ENCODE results near the gene OTUB1. TPM values are rescaled to one million over a fixed set of nuclear protein-coding genes. Genes with fewer than 3 reads are reported as not detected.

OTUB1 gene
- total RNA-seq, 1 experiment from 2014 or later = 56.0 TPM

DNA sequence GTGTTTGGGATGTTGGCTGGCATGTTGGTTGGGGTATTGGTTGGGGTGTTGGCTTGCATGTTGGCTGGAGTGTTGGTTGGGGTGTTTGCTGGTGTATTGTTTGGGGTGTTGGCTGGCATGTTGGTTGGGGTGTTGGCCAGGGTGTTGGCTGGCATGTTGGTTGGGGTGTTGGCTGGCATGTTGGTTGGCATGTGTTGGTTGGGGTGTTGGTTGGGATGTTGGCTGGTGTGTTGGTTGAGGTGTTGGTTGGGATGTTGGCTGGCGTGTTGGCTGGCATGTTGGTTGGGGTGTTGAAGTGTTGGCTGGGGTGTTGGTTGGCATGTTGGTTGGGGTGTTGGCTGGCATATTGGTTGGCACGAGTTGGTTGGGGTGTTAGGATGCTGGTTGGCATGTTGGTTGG lies 24.5 kb downstream of the OTUB1 start:
- ChIA-PET CTCF (interaction anchor here (0.5 to 0.6 kb wide), 2 partner anchors 142 to 556 kb away, joined by 3 to 4 read pairs; no protein-coding TSS in a partner anchor), POLR2A (no interaction called here)
- Mint-ChIP-seq H3K36me3 (ENCODE audit: insufficient read depth, unreplicated experiment) (peaks cover 6% of the 10 kb centered on the region), H3K27ac (ENCODE audit: low read depth, unreplicated experiment) (no peak overlapping the region), H3K4me3 (ENCODE audit: unreplicated experiment) (no peak overlapping the region), H3K27me3 (ENCODE audit: insufficient read depth, unreplicated experiment) (no peaks in the 10 kb centered on the region), H3K4me1 (ENCODE audit: insufficient read depth, unreplicated experiment) (peaks cover 7% of the 10 kb centered on the region), H3K9me3 (ENCODE audit: unreplicated experiment) (no peaks in the 10 kb centered on the region)
- DNase-seq (ENCODE audit: unreplicated experiment) = no peak
- intact Hi-C loops (cut with micrococcal nuclease) = no loop called here
- no TSS peak for BruUV-seq (replicated peaks)
- TF ChIP-seq, protein P1, sequence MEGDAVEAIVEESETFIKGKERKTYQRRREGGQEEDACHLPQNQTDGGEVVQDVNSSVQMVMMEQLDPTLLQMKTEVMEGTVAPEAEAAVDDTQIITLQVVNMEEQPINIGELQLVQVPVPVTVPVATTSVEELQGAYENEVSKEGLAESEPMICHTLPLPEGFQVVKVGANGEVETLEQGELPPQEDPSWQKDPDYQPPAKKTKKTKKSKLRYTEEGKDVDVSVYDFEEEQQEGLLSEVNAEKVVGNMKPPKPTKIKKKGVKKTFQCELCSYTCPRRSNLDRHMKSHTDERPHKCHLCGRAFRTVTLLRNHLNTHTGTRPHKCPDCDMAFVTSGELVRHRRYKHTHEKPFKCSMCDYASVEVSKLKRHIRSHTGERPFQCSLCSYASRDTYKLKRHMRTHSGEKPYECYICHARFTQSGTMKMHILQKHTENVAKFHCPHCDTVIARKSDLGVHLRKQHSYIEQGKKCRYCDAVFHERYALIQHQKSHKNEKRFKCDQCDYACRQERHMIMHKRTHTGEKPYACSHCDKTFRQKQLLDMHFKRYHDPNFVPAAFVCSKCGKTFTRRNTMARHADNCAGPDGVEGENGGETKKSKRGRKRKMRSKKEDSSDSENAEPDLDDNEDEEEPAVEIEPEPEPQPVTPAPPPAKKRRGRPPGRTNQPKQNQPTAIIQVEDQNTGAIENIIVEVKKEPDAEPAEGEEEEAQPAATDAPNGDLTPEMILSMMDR (IDR thresholded peaks at IDR 0.05; ENCODE audit: unreplicated experiment) = no peak

DNA sequence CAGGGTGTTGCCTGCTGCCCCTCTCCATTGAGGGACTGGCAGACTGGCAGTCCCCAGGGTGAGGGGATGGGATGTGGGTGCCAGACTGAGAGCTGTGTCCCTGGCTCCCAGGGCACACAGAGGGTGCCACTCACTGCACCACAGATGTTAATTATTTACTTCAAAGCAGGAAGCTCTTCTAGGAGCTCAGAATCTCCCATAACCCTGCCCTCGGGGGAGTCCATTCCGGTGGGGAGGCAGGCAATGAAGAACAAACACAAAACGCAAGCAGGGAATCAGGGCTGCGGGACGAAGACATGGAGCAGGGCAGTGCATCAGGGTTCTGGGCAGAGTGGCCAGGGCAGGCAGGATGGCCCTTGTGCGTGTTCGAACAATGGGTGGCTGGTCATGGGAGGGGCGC lies 25.1 kb downstream of the OTUB1 start:
- ChIA-PET CTCF (interaction anchor here (0.5 to 0.6 kb wide), 2 partner anchors 141 to 555 kb away, joined by 3 to 4 read pairs; no protein-coding TSS in a partner anchor), POLR2A (no interaction called here)
- Mint-ChIP-seq H3K4me3 (ENCODE audit: unreplicated experiment) (no peak overlapping the region), H3K27ac (ENCODE audit: low read depth, unreplicated experiment) (no peak overlapping the region), H3K4me1 (ENCODE audit: insufficient read depth, unreplicated experiment) (peaks cover 7% of the 10 kb centered on the region), H3K27me3 (ENCODE audit: insufficient read depth, unreplicated experiment) (no peaks in the 10 kb centered on the region), H3K9me3 (ENCODE audit: unreplicated experiment) (no peaks in the 10 kb centered on the region), H3K36me3 (ENCODE audit: insufficient read depth, unreplicated experiment) (peaks cover 6% of the 10 kb centered on the region)
- no TSS peak for BruUV-seq (replicated peaks)
- intact Hi-C loops (cut with micrococcal nuclease) = no loop called here
- TF ChIP-seq, protein P1 (IDR thresholded peaks at IDR 0.05; ENCODE audit: unreplicated experiment) = no peak
- no peak for DNase-seq (ENCODE audit: unreplicated experiment)

DNA sequence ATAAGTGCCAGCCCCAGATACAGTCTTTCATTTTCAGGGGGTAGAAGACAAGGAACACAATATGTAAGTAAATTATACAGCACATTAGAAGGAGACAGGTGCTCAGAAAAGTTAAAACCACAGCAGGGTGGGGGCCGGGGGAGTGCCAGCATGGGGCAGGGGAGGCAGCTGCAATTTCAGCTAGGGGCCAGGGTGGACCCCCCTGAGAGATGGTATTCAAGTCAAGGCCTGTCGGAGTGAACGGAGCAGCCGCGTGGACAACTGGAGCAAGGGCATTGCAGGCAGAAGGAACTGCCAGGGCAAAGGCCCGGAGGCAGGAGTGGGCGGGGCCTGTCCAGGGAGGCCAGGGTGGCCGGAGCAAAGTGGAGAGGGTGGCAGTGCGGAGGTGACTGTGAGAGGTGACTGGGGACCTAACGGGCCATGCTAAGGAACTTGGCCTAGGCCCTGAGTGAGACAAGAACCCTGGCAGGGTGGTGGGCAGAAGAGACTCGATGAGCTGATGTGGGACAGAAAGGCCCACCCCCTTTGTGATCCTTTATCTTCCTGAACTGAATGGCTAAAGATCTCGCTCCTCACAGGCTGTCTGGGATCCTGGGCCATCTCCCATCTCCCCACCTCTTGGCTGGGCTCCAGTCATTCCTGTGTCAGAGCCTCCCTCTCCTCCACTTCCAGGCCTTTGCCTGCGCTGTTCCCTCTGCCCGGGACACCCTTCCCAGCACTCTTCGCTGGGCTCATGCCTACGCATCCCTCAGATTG lies 27.1 kb downstream of the OTUB1 start:
- no peaks in the 10 kb centered on the region for H3K9me3 Mint-ChIP-seq (ENCODE audit: unreplicated experiment)
- no peaks in the 10 kb centered on the region for H3K4me1 Mint-ChIP-seq (ENCODE audit: insufficient read depth, unreplicated experiment)
- H3K27me3 Mint-ChIP-seq (ENCODE audit: insufficient read depth, unreplicated experiment) = no peaks in the 10 kb centered on the region
- POLR2A ChIA-PET = no interaction called here
- intact Hi-C loops (cut with micrococcal nuclease) = no loop called here
- TF ChIP-seq, protein P1 (IDR thresholded peaks at IDR 0.05; ENCODE audit: unreplicated experiment) = no peak
- no peaks in the 10 kb centered on the region for H3K36me3 Mint-ChIP-seq (ENCODE audit: insufficient read depth, unreplicated experiment)
- DNase-seq (ENCODE audit: unreplicated experiment) = no peak
- CTCF ChIA-PET = interaction anchor here (0.5 to 1.0 kb wide), 2 partner anchors 13 to 167 kb away, joined by 4 to 6 read pairs; no protein-coding TSS in a partner anchor
- BruUV-seq (replicated peaks) = no TSS peak
- H3K4me3 Mint-ChIP-seq (ENCODE audit: unreplicated experiment) = no peak overlapping the region
- no peak overlapping the region for H3K27ac Mint-ChIP-seq (ENCODE audit: low read depth, unreplicated experiment)

DNA sequence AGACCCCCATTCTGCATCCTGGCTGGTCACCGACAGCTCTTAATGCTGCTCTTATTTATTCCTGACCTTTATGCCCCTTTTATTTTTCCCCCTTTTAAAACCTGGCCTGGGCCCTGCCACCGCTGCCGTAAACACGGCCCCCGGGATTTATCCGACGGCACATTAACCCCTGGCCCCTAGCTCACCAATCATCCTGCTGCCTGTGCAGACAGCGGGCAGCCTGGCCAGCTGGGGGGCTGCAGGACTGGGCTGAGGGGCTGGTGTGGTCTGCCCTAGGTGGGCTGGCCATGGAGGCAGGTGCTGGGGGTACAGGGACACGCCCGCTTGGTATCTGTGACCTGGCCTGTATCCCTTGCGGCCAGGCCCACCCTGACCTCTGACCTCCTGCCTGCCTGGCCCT lies 28.1 kb downstream of the OTUB1 start:
- no peak for DNase-seq (ENCODE audit: unreplicated experiment)
- Mint-ChIP-seq H3K9me3 (ENCODE audit: unreplicated experiment) (no peaks in the 10 kb centered on the region), H3K27me3 (ENCODE audit: insufficient read depth, unreplicated experiment) (no peaks in the 10 kb centered on the region), H3K27ac (ENCODE audit: low read depth, unreplicated experiment) (no peak overlapping the region), H3K4me1 (ENCODE audit: insufficient read depth, unreplicated experiment) (no peaks in the 10 kb centered on the region), H3K36me3 (ENCODE audit: insufficient read depth, unreplicated experiment) (no peaks in the 10 kb centered on the region), H3K4me3 (ENCODE audit: unreplicated experiment) (no peak overlapping the region)
- TF ChIP-seq, protein P1 (IDR thresholded peaks at IDR 0.05; ENCODE audit: unreplicated experiment) = no peak
- intact Hi-C loops (cut with micrococcal nuclease) = no loop called here
- no TSS peak for BruUV-seq (replicated peaks)
- ChIA-PET CTCF (interaction anchor here (0.5 to 1.1 kb wide), 4 partner anchors 12 to 1164 kb away, joined by 3 to 6 read pairs (median 4); no protein-coding TSS in a partner anchor), POLR2A (no interaction called here)
